GM10847 (cell line): ENCODE data around the gene GREB1.

Source experiments
- POLR2A ChIP-seq: IDR thresholded peaks from 2 replicates; pipeline ENCODE4 v1.6.1; 2011; ENCODE audit not compliant: insufficient read length; ENCODE audit errors: extremely low read depth

The GREB1 gene

GRCh38 chr2:11525762-11526161 lies 8.1 kb upstream of the GREB1 start:
- no peak for TF ChIP-seq POLR2A

GRCh38 chr2:11527001-11527400 lies 6.8 kb upstream of the GREB1 start:
- TF ChIP-seq POLR2A = no peak

- TF ChIP-seq POLR2A = no peak
Observed at GRCh38 chr2:11528228-11528627, 5.6 kb upstream of the GREB1 start.

- no peak for TF ChIP-seq POLR2A
Observed at GRCh38 chr2:11530864-11531465, 2.9 kb upstream of the GREB1 start.

GRCh38 chr2:11532416-11533055 lies 1.3 kb upstream of the GREB1 start:
- TF ChIP-seq POLR2A = no peak

- no peak for TF ChIP-seq POLR2A
Observed at GRCh38 chr2:11534071-11534745, 363 bp downstream of the GREB1 start.

GRCh38 chr2:11534746-11535484 lies 1.1 kb downstream of the GREB1 start:
- no peak for TF ChIP-seq POLR2A

GRCh38 chr2:11535899-11536344 lies 2.1 kb downstream of the GREB1 start:
- no peak for TF ChIP-seq POLR2A

- no peak for TF ChIP-seq POLR2A
Observed at GRCh38 chr2:11537951-11538350, 4.1 kb downstream of the GREB1 start.

GRCh38 chr2:11539317-11540147 lies 5.7 kb downstream of the GREB1 start:
- no peak for TF ChIP-seq POLR2A

GRCh38 chr2:11540148-11540995 lies 6.5 kb downstream of the GREB1 start:
- no peak for TF ChIP-seq POLR2A

- TF ChIP-seq POLR2A = no peak
Observed at GRCh38 chr2:11540996-11541692, 7.3 kb downstream of the GREB1 start.

- TF ChIP-seq POLR2A = no peak
Observed at GRCh38 chr2:11541693-11542274, 7.9 kb downstream of the GREB1 start.
